ENCODE data around the gene CTDSPL.

CTDSPL gene

DNA sequence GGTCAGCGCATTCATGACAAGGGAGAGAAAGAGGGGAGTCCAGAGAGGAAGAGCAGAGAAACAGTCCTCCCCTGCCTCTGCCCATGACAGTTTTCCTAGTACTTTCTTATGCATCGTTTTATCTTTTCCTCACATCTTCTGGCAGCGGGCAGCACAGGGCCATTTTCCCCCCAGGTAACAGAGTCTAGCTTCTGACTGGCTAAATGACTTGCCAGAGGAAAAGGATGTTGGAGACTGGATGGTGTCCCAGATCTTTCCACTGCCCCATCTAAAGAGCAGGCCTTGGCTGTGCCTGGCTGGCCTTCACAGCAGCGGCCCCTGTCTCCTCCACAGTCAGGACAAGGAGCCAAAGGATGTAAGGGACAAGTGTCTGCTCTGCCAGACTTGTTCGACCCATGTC, 59.3 kb downstream of the CTDSPL start:
- no peak for DNase-seq (ENCODE audit: low spot score)
- in situ Hi-C loops (cut with MboI; ENCODE audit: low pct_unique_long_range_greater_than_20kb, low sequenced_read_pairs, unreplicated experiment) = no loop called here
- TF ChIP-seq, protein P1, sequence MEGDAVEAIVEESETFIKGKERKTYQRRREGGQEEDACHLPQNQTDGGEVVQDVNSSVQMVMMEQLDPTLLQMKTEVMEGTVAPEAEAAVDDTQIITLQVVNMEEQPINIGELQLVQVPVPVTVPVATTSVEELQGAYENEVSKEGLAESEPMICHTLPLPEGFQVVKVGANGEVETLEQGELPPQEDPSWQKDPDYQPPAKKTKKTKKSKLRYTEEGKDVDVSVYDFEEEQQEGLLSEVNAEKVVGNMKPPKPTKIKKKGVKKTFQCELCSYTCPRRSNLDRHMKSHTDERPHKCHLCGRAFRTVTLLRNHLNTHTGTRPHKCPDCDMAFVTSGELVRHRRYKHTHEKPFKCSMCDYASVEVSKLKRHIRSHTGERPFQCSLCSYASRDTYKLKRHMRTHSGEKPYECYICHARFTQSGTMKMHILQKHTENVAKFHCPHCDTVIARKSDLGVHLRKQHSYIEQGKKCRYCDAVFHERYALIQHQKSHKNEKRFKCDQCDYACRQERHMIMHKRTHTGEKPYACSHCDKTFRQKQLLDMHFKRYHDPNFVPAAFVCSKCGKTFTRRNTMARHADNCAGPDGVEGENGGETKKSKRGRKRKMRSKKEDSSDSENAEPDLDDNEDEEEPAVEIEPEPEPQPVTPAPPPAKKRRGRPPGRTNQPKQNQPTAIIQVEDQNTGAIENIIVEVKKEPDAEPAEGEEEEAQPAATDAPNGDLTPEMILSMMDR (IDR thresholded peaks at IDR 0.05; ENCODE audit: extremely low read depth, insufficient read depth, missing control alignments) = no peak

- no peak for DNase-seq (ENCODE audit: low spot score)
- in situ Hi-C loops (cut with MboI; ENCODE audit: low pct_unique_long_range_greater_than_20kb, low sequenced_read_pairs, unreplicated experiment) = no loop called here
- TF ChIP-seq, protein P1 (IDR thresholded peaks at IDR 0.05; ENCODE audit: extremely low read depth, insufficient read depth, missing control alignments) = no peak
Measured at GRCh38 chr3:37922721-37923568, 61.3 kb downstream of the CTDSPL start.

DNA sequence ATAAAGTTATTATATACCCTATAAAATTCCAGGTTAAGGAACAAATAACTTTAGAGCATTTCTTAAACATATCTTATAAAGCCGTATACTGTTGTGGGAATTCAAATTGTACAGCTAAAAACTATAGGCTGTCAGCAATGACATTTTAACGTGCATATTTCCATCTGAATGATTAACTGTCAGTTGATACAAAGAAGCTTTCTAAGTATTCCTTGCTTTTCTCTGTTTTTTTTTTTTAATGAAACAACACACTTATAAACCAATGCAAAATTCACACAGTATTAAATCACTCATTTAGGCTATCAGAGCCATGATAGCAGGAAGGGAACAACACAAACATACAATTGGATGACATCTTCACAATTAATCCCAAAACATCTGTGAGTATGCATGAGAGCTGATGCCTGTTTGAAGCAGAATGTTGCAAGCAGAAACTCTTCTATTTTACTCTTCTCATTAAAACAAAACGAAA, 61.9 kb downstream of the CTDSPL start:
- TF ChIP-seq, protein P1 (IDR thresholded peaks at IDR 0.05; ENCODE audit: extremely low read depth, insufficient read depth, missing control alignments) = no peak
- DNase-seq (ENCODE audit: low spot score) = no peak
- in situ Hi-C loops (cut with MboI; ENCODE audit: low pct_unique_long_range_greater_than_20kb, low sequenced_read_pairs, unreplicated experiment) = no loop called here

DNA sequence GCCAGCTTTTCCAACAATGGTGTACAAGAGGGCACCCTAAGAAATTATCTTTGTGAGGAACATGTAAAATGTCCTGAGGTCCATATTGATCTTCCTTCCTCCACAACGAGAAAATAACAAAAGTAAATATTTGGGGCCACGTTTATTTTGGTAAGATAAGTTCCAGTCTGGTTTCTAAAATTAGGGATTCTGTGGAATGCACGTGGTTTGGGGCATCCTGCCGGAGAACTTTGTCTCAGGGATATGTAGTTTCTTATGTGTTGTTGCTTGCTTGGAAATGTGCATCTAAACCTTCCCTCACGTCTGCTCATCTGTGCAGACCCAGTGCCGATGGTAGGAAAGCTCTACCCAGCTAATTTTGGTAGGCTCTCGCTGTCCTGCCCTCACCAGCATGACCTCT, 62.8 kb downstream of the CTDSPL start:
- in situ Hi-C loops (cut with MboI; ENCODE audit: low pct_unique_long_range_greater_than_20kb, low sequenced_read_pairs, unreplicated experiment) = no loop called here
- TF ChIP-seq, protein P1 (IDR thresholded peaks at IDR 0.05; ENCODE audit: extremely low read depth, insufficient read depth, missing control alignments) = no peak
- DNase-seq (ENCODE audit: low spot score) = no peak

DNA sequence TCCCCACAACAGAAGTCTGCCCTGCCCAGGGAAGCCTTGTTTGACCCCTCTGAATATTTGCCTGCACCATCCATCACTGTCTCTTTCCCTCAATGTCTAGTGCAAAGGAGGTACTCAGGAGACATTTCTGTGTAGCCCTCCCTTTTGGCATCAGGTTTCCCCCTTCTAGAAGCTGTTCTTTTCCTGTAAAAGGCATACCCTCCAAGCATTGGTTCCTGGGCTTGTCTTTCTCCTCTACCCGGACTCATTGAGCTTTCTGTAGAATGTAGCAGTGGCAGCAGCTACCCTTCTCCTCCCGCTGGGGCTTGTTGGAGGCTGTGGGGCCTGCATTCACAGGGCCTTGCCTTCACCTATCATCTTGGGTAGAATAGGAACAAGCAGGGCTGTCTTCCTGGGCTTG, 63.5 kb downstream of the CTDSPL start:
- TF ChIP-seq, protein P1 (IDR thresholded peaks at IDR 0.05; ENCODE audit: extremely low read depth, insufficient read depth, missing control alignments) = no peak
- no peak for DNase-seq (ENCODE audit: low spot score)
- in situ Hi-C loops (cut with MboI; ENCODE audit: low pct_unique_long_range_greater_than_20kb, low sequenced_read_pairs, unreplicated experiment) = no loop called here

DNA sequence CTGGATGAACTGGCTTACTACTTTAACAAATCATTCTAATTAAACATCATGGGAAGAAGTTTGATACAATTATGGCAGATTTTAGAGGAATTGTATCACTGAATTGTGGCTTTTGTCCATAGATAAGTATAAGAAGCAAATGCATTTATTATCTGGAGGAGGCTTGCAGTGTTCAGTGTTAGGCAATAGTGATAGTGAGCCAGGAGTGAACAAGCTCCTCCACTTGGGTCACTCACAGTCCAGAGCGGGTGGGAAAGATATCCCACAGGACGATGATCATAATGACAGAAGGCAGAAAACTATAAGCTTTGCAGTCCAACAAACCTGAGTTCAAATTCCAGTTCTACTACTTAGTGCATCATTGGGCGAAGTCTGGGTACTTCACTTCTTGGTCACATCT, 64.9 kb downstream of the CTDSPL start:
- in situ Hi-C loops (cut with MboI; ENCODE audit: low pct_unique_long_range_greater_than_20kb, low sequenced_read_pairs, unreplicated experiment) = no loop called here
- no peak for DNase-seq (ENCODE audit: low spot score)
- TF ChIP-seq, protein P1 (IDR thresholded peaks at IDR 0.05; ENCODE audit: extremely low read depth, insufficient read depth, missing control alignments) = no peak

Data from GM13977 (cell line).